Stomach (tissue), 9 donors: ENCODE data around the gene ZNF627. TPM values are rescaled to one million over a fixed set of nuclear protein-coding genes. Genes with fewer than 3 reads are reported as not detected.

Experiments used
- DNase-seq, 2 donors: peaks; one replicate each; pipeline versions ENCODE4 v3.0.0 to v3.0.0-alpha.2; 2013 to 2019
- H3K27ac ChIP-seq, 5 donors: fragments of 200-600 bp in 4 of 5; sonication (generic) in 4 of 5; one replicate each; pipeline ENCODE4 v1.5.1; 2013 to 2019; ENCODE audit warnings: mild to moderate bottlenecking in 1 of 5, moderate library complexity in 1 of 5
- H3K27me3 ChIP-seq, 3 donors: fragments of 200-600 bp; sonication (generic); one replicate each; pipeline ENCODE4 v1.5.1; 2017 to 2019; ENCODE audit warnings: mixed run types in 1 of 3
- H3K36me3 ChIP-seq, 4 donors: fragments of 200-600 bp; sonication (generic); 1 replicate in 3 of 4; 2 replicates in 1 of 4; pipeline ENCODE4 v1.5.1; 2016 to 2019
- H3K4me1 ChIP-seq, 4 donors: fragments of 200-600 bp; sonication (generic); one replicate each; pipeline ENCODE4 v1.5.1; 2016 to 2019
- H3K4me3 ChIP-seq, 4 donors: fragments of 200-600 bp; sonication (generic) in 3 of 4; one replicate each; pipeline ENCODE4 v1.5.1; 2016 to 2019; ENCODE audit warnings: mild to moderate bottlenecking in 1 of 4
- H3K9me3 ChIP-seq, 4 donors: fragments of 200-600 bp; sonication (generic); one replicate each; pipeline ENCODE4 v1.5.1; 2016 to 2019
- EP300 ChIP-seq: sonication (generic); formaldehyde crosslinking; IDR thresholded peaks from one replicate; pipeline ENCODE4 v1.6.1; 2017; ENCODE audit warnings: antibody characterized with exemption
- POLR2A ChIP-seq, 4 donors: fragments of 450-650 bp; IDR thresholded peaks; one replicate each; pipeline ENCODE4 v1.6.1; 2016; ENCODE audit warnings: antibody characterized with exemption in 4 of 4, control low read depth in 2 of 4, mild to moderate bottlenecking in 1 of 4, moderate library complexity in 1 of 4
- POLR2AphosphoS5 ChIP-seq, 3 donors: sonication (generic); formaldehyde crosslinking; IDR thresholded peaks; one replicate each; pipeline ENCODE4 v1.6.1; 2016; ENCODE audit warnings: antibody characterized with exemption in 3 of 3
- WGBS, 5 donors: extraction: QIAGEN DNeasy Blood & Tissue Kit in 3 of 5; methylation state at CpG; one replicate each; pipeline versions ENCODE4 v1.1.5 to v1.1.7; 2013 to 2018; 5-methylcytosine and 5-hydroxymethylcytosine counted together
- intact Hi-C: fragments of 100-400 bp; cut with DNase I; formaldehyde crosslinking; loops from one replicate; pipeline ENCODE4 v1.15.1; 2023; ENCODE audit warnings: low total_unique reads
- polyA plus RNA-seq, 3 donors: library from polyadenylated mRNA; stranded (reverse); fragments of 200-250 nt; gene quantifications; one replicate each; pipeline ENCODE4 v1.2.3, GENCODE V29; 2013
- total RNA-seq, 5 donors: library from RNA; depleted of rRNA; stranded (reverse); fragments of >200 nt; gene quantifications; one replicate each; pipeline versions ENCODE4 v1.1.0 to v1.2.3, GENCODE V29; 2014 to 2016
- TF ChIP-seq, protein P1 (sequence below), 7 experiments: fragments of 450-650 bp in 4 of 7; fragments of 200-600 bp in 3 of 7; sonication (generic) in 3 of 7; IDR thresholded peaks; one replicate each; pipeline ENCODE4 v1.5.1; 2016 to 2019; ENCODE audit warnings: antibody characterized with exemption in 7 of 7, control low read depth in 2 of 7, mild to moderate bottlenecking in 1 of 7
- donor health status: healthy with polysubstance abuse.
- donor health status: Bipolar disorder and iron deficiency.
- donor health status: healthy.

ZNF627 gene
- total and polyA plus RNA-seq, 8 donors: 1.4 to 21.7 (median 6.4) TPM; not detected in 1

DNA sequence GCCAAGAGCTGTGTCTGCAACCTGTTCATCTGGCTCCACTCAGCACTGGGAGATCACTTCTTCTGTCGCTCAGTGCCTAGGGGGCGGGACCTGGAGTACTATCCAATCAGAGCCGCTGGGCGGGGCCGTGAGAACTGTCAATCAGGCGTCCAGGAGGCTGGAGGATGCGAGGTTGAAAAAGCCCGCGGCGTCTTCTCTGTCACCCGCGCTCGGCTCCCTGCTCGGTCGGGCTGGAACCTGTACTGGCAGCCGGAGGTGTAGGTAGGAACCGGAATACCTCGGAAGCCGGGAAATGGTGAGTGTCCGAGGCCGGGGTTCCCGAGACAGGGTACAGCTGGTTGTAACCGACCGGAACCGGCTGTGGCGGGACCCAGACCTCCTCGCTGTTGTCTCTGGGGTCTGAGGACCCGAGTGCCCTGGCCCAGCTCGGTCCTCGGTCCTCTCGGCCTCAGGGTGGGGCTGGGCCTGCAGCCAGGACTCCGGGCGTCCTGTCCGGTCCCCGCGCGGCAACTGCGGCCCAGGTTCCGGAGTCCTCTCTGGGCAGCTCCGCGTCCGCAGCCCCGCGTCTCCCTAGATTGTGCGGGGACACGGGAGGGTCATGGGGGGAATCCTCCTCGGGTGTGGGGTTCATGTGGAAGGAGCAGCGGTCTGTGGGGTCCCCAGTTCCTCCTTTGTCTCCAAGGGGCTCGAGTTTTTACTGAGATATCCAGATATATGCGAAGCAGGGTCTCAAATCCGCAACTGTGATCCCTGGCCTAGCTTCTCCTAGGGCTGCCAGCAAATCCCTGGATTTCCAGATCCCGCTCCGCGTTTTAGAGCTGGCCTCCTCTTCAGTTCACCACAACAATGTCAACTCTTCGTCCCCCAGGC is 42.6 kb downstream of the ZNF627 start:
- 0 to 2% (median 1%) methylated on average over 30 to 55 of the region's 55 CpGs for WGBS, 5 donors
- intact Hi-C loops: no loop called here
- Histone ChIP-seq H3K27ac (peak overlapping the region; percentile 37 to 79 (median 69)), H3K4me1 (peaks cover 0 to 19% (median 13%) of the 10 kb centered on the region in 4 donors), H3K36me3 (no peaks in the 10 kb centered on the region), H3K27me3 (no peaks in the 10 kb centered on the region), H3K4me3 (peak overlapping the region; percentile 62 to 87 (median 65)), H3K9me3 (no peaks in the 10 kb centered on the region)
- DNase-seq: peak; percentile 98
- TF ChIP-seq POLR2A (IDR thresholded peaks at IDR 0.05) (no peak), POLR2AphosphoS5 (IDR thresholded peaks at IDR 0.05) (no peak), EP300 (no peak)
- TF ChIP-seq, protein P1, sequence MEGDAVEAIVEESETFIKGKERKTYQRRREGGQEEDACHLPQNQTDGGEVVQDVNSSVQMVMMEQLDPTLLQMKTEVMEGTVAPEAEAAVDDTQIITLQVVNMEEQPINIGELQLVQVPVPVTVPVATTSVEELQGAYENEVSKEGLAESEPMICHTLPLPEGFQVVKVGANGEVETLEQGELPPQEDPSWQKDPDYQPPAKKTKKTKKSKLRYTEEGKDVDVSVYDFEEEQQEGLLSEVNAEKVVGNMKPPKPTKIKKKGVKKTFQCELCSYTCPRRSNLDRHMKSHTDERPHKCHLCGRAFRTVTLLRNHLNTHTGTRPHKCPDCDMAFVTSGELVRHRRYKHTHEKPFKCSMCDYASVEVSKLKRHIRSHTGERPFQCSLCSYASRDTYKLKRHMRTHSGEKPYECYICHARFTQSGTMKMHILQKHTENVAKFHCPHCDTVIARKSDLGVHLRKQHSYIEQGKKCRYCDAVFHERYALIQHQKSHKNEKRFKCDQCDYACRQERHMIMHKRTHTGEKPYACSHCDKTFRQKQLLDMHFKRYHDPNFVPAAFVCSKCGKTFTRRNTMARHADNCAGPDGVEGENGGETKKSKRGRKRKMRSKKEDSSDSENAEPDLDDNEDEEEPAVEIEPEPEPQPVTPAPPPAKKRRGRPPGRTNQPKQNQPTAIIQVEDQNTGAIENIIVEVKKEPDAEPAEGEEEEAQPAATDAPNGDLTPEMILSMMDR (IDR thresholded peaks at IDR 0.05): no peak

DNA sequence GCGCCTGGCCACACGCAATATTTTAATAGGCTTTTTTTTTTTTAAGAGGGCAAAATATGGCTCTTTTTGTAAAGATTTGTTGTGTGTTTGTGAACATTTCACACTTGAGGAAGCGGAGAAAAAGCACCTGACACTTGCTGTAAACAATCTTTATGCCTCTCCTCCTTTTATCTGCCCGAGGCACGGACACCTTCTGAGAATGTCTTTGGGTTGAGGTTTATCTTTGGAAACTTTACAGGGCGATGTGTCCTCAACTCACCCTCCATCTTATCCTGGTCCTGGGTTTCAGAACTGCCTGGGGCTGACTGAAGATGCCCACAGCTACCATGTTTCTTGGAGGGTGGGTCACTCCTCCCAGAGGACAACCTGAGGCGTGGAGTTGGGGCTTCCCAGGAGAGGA is 44.0 kb downstream of the ZNF627 start:
- H3K36me3 ChIP-seq: no peaks in the 10 kb centered on the region
- H3K27ac ChIP-seq: no peak overlapping the region
- H3K4me1 ChIP-seq: peaks cover 0 to 19% (median 13%) of the 10 kb centered on the region in 4 donors
- WGBS, 5 donors: 84 to 91% (median 88%) methylated on average over 7 of the region's 7 CpGs
- no peak for DNase-seq
- no peak for TF ChIP-seq POLR2AphosphoS5 (IDR thresholded peaks at IDR 0.05)
- no peak for TF ChIP-seq EP300
- TF ChIP-seq, protein P1 (IDR thresholded peaks at IDR 0.05): no peak
- TF ChIP-seq POLR2A (IDR thresholded peaks at IDR 0.05): no peak
- H3K27me3 ChIP-seq: no peaks in the 10 kb centered on the region
- no peaks in the 10 kb centered on the region for H3K9me3 ChIP-seq
- no peak overlapping the region for H3K4me3 ChIP-seq
- intact Hi-C loops: no loop called here

DNA sequence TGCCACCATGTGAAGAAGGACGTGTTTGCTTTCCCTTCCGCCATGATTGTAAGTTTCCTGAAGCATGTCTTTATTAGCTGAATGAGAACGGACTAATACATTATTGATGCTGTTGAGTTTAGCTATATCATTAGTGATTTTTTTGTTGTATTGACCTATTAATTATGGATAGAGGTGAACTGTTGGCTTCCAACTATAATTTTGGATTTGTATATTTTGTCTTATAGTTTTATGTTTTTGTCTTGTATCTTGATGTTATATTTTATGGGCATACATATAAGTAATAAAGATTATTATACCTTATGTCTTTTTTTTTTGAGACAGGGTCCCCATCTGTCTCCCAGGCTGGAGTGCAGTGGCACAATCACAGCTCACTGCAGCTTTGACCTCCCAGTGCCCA is 45.6 kb downstream of the ZNF627 start:
- TF ChIP-seq EP300 (no peak), POLR2AphosphoS5 (IDR thresholded peaks at IDR 0.05) (no peak), POLR2A (IDR thresholded peaks at IDR 0.05) (no peak)
- TF ChIP-seq, protein P1 (IDR thresholded peaks at IDR 0.05): no peak
- no peaks in the 10 kb centered on the region for H3K9me3 ChIP-seq
- no peaks in the 10 kb centered on the region for H3K36me3 ChIP-seq
- 93 to 99% (median 96%) methylated on average over 3 of the region's 3 CpGs for WGBS, 5 donors
- intact Hi-C loops: no loop called here
- H3K27me3 ChIP-seq: no peaks in the 10 kb centered on the region
- H3K27ac ChIP-seq: no peak overlapping the region
- peaks cover 0 to 19% (median 13%) of the 10 kb centered on the region in 4 donors for H3K4me1 ChIP-seq
- no peak overlapping the region for H3K4me3 ChIP-seq
- no peak for DNase-seq

DNA sequence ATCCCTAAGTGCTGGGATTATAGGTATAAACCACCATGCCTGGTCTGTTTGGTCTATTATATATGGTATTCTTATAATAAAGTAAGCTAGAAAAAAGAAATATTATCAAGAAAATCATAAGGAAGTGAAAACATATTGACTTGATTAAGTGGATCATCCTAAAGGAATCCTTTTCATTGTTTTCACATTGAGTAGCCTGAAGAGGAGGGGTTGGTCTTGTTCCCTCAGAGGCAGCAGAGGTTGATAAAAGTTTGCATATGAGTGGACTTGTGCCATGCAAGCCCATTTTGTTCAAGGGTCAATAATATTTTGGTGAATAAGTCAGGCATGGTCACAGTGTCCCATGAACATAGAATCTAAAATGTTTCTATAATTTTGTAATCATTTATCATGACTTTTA is 52.7 kb downstream of the ZNF627 start:
- Histone ChIP-seq H3K9me3 (peaks cover 21 to 43% (median 30%) of the 10 kb centered on the region in 4 donors), H3K27me3 (no peaks in the 10 kb centered on the region), H3K27ac (no peak overlapping the region), H3K4me3 (no peak overlapping the region), H3K4me1 (no peaks in the 10 kb centered on the region), H3K36me3 (peaks cover 7 to 29% (median 18%) of the 10 kb centered on the region in 4 donors)
- TF ChIP-seq POLR2AphosphoS5 (IDR thresholded peaks at IDR 0.05): no peak
- TF ChIP-seq POLR2A (IDR thresholded peaks at IDR 0.05): no peak
- TF ChIP-seq, protein P1 (IDR thresholded peaks at IDR 0.05): no peak
- no peak for TF ChIP-seq EP300
- intact Hi-C loops: no loop called here
- DNase-seq: no peak
